GM12891 (cell line): Measurements from ENCODE around the gene POLG.

Source experiments
- POLR2A ChIP-seq: IDR thresholded peaks from 2 replicates; pipeline ENCODE4 v1.6.1; 2011; ENCODE audit warnings: low read depth, low read length, control low read depth
- POLR2AphosphoS5 ChIP-seq: IDR thresholded peaks from 2 replicates; pipeline ENCODE4 v1.6.1; 2011; ENCODE audit warnings: low read depth, low read length, control low read depth

- TF ChIP-seq POLR2AphosphoS5, result no peak
- no peak for TF ChIP-seq POLR2A
Measured at GRCh38 chr15:89379818-89380217, 45.2 kb upstream of the POLG start.
